Endodermal cell (in vitro differentiated cells): Measurements from ENCODE around the gene BRDT. TPM values are rescaled to one million over a fixed set of nuclear protein-coding genes. Genes with fewer than 3 reads are reported as not detected.

ENCODE experiments used
- DNase-seq: peaks from one replicate; pipeline ENCODE4 v3.0.0-alpha.2; 2017
- H3K27ac ChIP-seq: 2 replicates; pipeline ENCODE4 v1.5.1; 2013; ENCODE audit warnings: mild to moderate bottlenecking, low read depth, low read length, moderate library complexity
- H3K27me3 ChIP-seq: 2 replicates; pipeline ENCODE4 v1.6.1; 2013; ENCODE audit warnings: mild to moderate bottlenecking, low read length, moderate library complexity; ENCODE audit not compliant: insufficient read depth, control insufficient read depth, poor library complexity, severe bottlenecking
- H3K36me3 ChIP-seq: 2 replicates; pipeline ENCODE4 v1.7.0; 2013; ENCODE audit warnings: mild to moderate bottlenecking, low read length, moderate library complexity; ENCODE audit not compliant: control insufficient read depth, insufficient read depth
- H3K4me1 ChIP-seq: one replicate; pipeline ENCODE4 v1.7.0; 2013; ENCODE audit warnings: low read length; ENCODE audit not compliant: control insufficient read depth, insufficient read depth
- H3K4me3 ChIP-seq: 2 replicates; pipeline ENCODE4 v1.5.1; 2013; ENCODE audit warnings: mild to moderate bottlenecking, low read length, moderate library complexity
- H3K9ac ChIP-seq: 2 replicates; pipeline ENCODE4 v1.6.1; 2013; ENCODE audit warnings: mild to moderate bottlenecking, low read length, moderate library complexity; ENCODE audit not compliant: poor library complexity, severe bottlenecking; ENCODE audit errors: extremely low read depth
- H3K9me3 ChIP-seq: 2 replicates; pipeline ENCODE4 v1.6.1; 2013; ENCODE audit warnings: mild to moderate bottlenecking, low read length, moderate library complexity; ENCODE audit not compliant: control insufficient read depth
- H3K27ac Mint-ChIP-seq: 2 replicates; pipeline ENCODE4 v1.8.0; 2020; ENCODE audit warnings: mixed read lengths
- H3K27me3 Mint-ChIP-seq: 2 replicates; pipeline ENCODE4 v1.8.0; 2021; ENCODE audit warnings: mild to moderate bottlenecking, mixed read lengths; ENCODE audit not compliant: insufficient read depth
- H3K36me3 Mint-ChIP-seq: 2 replicates; pipeline ENCODE4 v1.8.0; 2020; ENCODE audit warnings: low read depth, mixed read lengths
- H3K4me1 Mint-ChIP-seq: 2 replicates; pipeline ENCODE4 v1.8.0; 2020; ENCODE audit warnings: mixed read lengths
- H3K4me3 Mint-ChIP-seq: 2 replicates; pipeline ENCODE4 v1.8.0; 2020; ENCODE audit warnings: mild to moderate bottlenecking, moderate library complexity, mixed read lengths
- H3K9me3 Mint-ChIP-seq: 2 replicates; pipeline ENCODE4 v1.8.0; 2020; ENCODE audit warnings: mild to moderate bottlenecking, mixed read lengths
- CTCF ChIP-seq: fragments of 200-600 bp; sonication (generic); conservative IDR thresholded peaks from 2 replicates; pipeline ENCODE4 v1.5.0; 2021; ENCODE audit warnings: antibody characterized with exemption, mild to moderate bottlenecking
- WGBS, 2 experiments: methylation state at CpG; one replicate each; pipeline versions ENCODE4 v1.1.5 to v1.1.7; 2013; ENCODE audit warnings: missing lambda C conversion rate in 2 of 2, mixed read lengths in 1 of 2; ENCODE audit not compliant: insufficient coverage in 1 of 2, insufficient read length in 1 of 2; 5-methylcytosine and 5-hydroxymethylcytosine counted together
- total RNA-seq, 2 donors: library from RNA; stranded (reverse); fragmentation: NEBNext Ultra II Directional in 1 of 2; extraction: Animal tissue kit (Norgen Biotek cat#: 25700) in 1 of 2; gene quantifications; 2 replicates in 1 of 2; 3 replicates in 1 of 2; pipeline ENCODE4 v1.2.1, GENCODE V29; 2021

The BRDT gene
- total RNA-seq, 2 donors from 2014 or later: 2.3 to 4.4 TPM

DNA sequence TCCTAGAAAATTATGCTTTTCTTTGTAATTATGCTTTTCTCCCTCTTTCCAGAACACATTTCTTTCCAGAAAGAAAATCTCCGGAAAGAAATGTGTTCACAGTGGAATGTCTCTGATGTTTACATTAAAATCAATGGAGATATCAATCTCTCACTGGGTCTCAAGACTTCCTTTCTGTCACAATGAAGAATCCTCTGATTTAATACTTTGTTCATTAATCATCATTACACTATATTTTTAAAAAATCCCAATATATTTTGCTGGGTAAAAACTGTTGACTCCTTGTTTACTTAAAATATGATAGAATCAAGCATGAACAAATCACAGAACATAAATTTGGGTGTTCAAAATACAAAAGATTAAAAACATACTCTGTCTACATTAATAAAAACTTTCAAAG, 36.9 kb upstream of the BRDT start:
- no peaks in the 10 kb centered on the region for H3K9me3 ChIP-seq
- H3K9ac ChIP-seq: no peak overlapping the region
- Mint-ChIP-seq H3K27ac (no peak overlapping the region), H3K4me1 (peaks cover 7% of the 10 kb centered on the region), H3K4me3 (no peak overlapping the region), H3K36me3 (no peaks in the 10 kb centered on the region), H3K9me3 (no peaks in the 10 kb centered on the region), H3K27me3 (no peaks in the 10 kb centered on the region)
- 80 to 93% methylated on average over 1 of the region's 1 CpG for WGBS, 2 experiments
- TF ChIP-seq CTCF: no peak
- H3K36me3 ChIP-seq: no peaks in the 10 kb centered on the region
- no peaks in the 10 kb centered on the region for H3K27me3 ChIP-seq
- H3K4me1 ChIP-seq: no peaks in the 10 kb centered on the region
- H3K27ac ChIP-seq: no peak overlapping the region
- DNase-seq: no peak
- no peak overlapping the region for H3K4me3 ChIP-seq

GRCh38 chr1:91913018-91913417, 36.2 kb upstream of the BRDT start:
- H3K27ac Mint-ChIP-seq: no peak overlapping the region
- no peaks in the 10 kb centered on the region for H3K9me3 ChIP-seq
- no peak for TF ChIP-seq CTCF

GRCh38 chr1:91916046-91916445, 33.2 kb upstream of the BRDT start:
- no peaks in the 10 kb centered on the region for H3K36me3 ChIP-seq
- peak overlapping the region; percentile 19 for H3K27ac Mint-ChIP-seq
- no peak overlapping the region for H3K4me3 ChIP-seq
- H3K27me3 ChIP-seq: no peaks in the 10 kb centered on the region
- H3K27ac ChIP-seq: no peak overlapping the region
- no peak for TF ChIP-seq CTCF
- 87 to 100% methylated on average over 2 to 4 of the region's 4 CpGs for WGBS, 2 experiments
- no peak overlapping the region for H3K4me3 Mint-ChIP-seq
- DNase-seq: no peak
- H3K9ac ChIP-seq: no peak overlapping the region
- H3K9me3 Mint-ChIP-seq: no peaks in the 10 kb centered on the region
- peaks cover 7% of the 10 kb centered on the region for H3K4me1 Mint-ChIP-seq
- H3K4me1 ChIP-seq: no peaks in the 10 kb centered on the region
- no peaks in the 10 kb centered on the region for H3K36me3 Mint-ChIP-seq
- no peaks in the 10 kb centered on the region for H3K9me3 ChIP-seq
- no peaks in the 10 kb centered on the region for H3K27me3 Mint-ChIP-seq

More at GRCh38 chr1:91913018-91913417, 36.2 kb upstream of the BRDT start:
- Mint-ChIP-seq H3K36me3 (no peaks in the 10 kb centered on the region), H3K9me3 (no peaks in the 10 kb centered on the region), H3K4me1 (peaks cover 7% of the 10 kb centered on the region), H3K4me3 (no peak overlapping the region), H3K27me3 (no peaks in the 10 kb centered on the region)
- Histone ChIP-seq H3K9ac (no peak overlapping the region), H3K27ac (no peak overlapping the region), H3K27me3 (no peaks in the 10 kb centered on the region), H3K4me3 (no peak overlapping the region), H3K4me1 (no peaks in the 10 kb centered on the region), H3K36me3 (no peaks in the 10 kb centered on the region)
- 100% methylated on average over 2 of the region's 3 CpGs; no CpG with 5 or more reads in 1 of the 2 experiments for WGBS, 2 experiments
- DNase-seq: no peak
